GM19025 (cell line): Measurements from ENCODE around the gene DGKE.
A peak's percentile ranks its signal among the peaks of the same experiment; 100 is the strongest.

Experiments
- ATAC-seq: cut with Tn5 transposase; IDR thresholded peaks from one replicate; pipeline ENCODE4 v1.9.1; 2021; ENCODE audit warnings: mild to moderate bottlenecking, low read depth, moderate library complexity; ENCODE audit not compliant: unreplicated experiment

The DGKE gene

DNA sequence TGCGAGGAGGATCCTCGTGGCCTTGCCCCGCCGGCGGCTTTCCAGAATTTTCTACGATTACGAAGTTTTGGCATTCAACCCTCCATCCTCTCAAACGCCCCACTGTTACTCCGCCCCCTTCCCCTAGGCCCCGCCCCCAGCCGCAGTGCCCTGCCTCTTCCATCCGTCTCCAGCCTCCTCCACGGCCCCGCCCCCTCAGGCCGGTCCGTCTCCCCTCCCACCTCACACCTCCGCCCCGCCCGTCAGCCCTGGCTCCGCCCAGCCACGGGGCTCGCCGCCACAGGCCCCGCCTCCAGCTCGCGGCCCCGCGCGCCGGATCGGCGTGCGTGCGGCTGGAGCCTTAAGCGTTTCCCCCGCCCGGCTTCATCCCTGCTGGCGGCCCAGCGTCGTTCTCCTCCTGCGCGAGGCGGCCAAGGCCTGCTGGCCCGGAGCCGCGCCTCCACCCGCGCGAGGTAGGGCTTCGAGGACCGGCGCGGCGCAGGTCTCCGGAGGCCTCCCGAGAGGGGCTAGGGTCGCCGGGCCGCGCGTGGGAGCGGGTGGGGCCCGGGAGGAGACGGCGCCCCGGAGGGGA is at the start of gene DGKE, which contains the start of gene C17orf67:
Gene DGKE, plus strand, starts transcription at position 343 of the 571 bp plus-strand sequence. CDS start 645 bp downstream, outside the sequence.
Gene C17orf67, minus strand, starts transcription at position 112 of the 571 bp plus-strand sequence. CDS start 18,110 bp downstream, outside the sequence.
- ATAC-seq, result peak; percentile 59

DNA sequence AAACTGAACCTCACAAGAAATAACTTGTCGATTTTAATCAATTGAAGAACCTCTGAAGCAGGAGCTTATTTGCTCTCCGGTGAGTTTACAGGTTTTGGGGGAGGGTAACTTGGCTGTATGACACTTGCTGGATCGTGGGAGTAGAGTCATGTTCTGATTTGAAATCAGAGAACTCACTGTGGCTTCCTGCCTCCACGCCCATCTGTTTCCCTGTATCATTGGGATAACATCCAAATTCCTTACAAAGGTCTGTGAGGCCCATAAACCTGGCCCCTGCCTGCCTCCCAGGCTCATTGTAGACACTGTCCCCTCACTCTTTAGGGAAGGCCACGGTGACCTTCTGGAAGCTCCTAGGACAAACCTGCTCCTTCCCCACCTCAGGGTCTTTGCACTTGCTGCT is 48.5 kb upstream of the DGKE start:
- ATAC-seq, result no peak

DNA sequence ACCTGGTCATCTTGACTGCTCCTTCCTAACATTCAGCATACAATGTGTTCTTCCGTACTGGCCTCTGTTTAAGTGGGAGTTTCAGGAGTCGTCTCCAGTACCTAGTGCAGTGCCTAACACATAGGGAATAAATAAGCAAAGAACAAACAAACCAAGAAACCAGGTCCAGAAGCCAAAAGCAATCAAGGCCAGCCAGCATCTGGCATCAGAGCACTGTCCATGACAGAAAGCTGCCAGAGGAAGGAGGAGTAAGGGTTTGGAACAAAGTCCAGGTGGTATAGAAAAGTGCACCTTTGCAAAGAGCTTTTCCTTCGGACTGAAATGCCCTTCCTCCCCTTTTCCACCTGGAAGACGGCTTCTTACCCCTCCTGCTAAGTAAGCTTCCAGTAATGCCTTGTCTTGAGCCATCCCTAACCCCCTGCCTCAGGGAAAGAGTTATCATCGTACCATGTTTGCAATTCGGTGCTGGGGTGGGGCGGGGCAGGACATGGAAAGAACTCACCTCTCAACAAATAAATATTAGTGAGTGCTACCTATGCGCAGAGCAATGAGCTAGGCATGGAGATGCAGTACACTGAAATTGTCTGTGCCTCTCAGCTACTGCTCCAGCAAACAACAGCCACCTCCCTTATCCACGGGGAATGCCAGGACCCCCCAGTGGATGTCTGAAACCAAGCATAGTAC is 47.8 kb upstream of the DGKE start:
- no peak for ATAC-seq

DNA sequence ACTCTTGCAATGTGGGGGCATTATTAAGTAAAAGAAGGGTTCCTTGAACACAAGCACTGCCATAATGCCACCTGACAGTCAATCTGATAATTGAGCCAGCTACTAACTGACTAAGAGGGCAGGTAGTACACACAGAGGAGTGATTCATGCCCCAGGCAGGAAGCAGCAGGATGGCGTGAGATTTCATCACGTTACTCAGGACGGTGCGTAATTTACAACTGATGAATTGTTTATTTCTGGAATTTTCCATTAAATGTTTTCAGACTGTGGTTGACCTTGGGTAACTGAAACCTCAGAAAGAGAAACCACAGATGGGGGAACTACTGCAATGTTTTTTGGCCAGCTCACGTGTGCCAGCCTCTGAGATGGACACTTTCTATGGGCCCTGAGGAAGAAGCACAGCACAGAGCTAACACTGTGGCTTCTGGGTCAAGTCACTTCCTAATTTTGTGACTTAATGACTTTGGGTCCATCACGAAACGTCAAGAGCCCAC is 46.9 kb upstream of the DGKE start:
- peak; percentile 74 for ATAC-seq

DNA sequence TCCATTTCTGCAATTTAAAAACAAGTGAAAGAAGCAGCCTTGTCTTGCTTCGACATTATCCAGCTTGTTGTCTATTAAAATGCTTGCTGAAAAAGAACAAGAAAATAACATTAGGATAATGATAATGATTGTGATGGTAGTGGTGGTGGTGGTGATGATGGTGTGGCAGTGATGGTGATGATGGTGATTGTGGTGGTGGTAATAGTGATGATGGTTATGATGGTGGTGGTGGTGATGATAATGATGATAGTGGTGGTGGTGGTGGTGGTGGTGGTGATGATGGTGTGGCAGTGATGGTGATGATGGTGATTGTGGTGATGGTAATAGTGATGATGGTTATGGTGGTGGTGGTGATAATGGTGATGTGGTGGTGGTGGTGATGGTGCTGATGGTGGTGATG is 41.7 kb upstream of the DGKE start:
- ATAC-seq, result no peak

DNA sequence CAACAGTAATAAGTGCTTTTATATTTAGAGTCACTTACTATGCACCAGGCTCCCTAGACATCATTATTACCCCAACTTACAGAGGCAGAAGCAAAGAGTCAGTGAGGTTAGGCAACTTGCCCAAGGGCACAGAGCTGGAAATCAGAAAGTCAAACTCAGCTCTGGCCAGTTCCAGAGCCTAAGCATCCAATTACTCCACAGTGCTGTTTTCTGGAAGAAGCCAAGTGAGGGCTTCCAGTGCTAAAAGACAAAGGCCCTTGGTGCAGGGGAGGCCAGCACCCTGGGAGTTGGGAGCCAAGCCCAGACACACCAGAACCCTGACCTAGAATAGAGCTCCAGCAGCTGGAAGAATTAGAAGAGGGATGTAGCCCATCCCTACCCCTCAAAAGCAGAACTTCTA is 40.4 kb upstream of the DGKE start:
- no peak for ATAC-seq

DNA sequence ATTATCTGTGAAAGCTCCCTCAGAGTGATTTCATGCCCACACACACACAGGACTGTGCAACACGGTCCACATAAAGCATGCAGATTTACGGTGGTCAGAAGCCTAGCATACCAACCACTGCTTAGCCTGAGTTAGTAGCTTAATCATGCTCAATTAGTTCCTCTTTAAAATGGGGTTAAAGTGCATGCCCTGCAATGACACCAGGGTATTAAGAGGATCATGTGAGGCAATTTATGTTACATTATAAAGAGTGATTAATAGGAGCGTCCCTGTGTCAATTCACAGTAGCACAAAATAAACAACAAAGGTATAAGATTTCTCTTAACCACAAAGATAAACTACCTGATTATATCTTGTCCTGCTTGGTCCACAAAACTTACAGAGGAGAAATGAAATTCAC is 40.0 kb upstream of the DGKE start:
- ATAC-seq, result no peak

DNA sequence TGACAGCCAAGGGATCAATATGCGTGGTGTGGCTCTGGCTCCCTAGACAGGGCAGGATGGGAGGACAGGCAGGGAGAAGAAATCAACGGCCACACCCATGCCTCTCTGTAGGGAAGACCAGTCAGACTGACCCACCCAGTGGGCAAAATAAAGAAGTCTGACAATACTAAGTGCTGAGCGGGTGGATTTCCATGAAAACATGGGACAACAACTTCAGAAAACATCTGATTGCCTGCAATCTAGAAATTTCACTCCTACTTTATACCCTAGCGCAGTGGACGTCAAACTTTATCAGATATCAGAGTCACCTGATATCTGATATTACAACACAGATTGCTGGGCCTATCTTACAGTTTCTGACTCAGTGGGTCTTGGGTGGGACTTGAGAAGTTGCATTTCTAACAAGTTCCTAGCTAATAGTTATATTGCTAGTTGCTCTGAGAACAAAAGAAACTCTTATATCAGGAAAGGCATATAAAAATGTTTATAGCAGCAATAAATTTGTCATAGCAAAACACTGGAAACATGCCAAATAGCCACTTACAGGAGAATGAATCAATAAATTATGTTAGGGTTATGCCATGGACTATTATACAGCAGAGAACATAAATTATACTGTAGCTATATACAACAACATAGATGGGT is 38.6 kb upstream of the DGKE start:
- ATAC-seq, result no peak

DNA sequence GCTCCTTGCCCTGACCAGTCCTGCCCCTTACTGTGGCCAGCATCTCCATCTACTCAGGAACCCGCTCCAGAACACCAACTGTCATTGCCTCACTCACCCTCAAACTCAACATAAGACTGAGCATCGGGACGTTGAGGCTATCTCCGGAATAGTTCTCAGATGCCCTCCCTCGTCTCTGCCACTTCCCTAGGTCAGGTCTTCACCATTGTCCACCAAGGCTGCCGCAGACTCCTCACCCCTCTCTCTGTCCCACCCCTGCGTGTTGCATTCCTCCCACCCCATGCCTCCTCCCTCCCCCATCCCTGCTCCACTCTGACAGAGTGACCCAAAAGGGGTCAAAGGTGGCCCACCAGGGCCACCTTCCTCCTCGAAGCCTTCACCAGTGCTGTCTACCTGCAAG is 37.4 kb upstream of the DGKE start:
- ATAC-seq, result no peak

DNA sequence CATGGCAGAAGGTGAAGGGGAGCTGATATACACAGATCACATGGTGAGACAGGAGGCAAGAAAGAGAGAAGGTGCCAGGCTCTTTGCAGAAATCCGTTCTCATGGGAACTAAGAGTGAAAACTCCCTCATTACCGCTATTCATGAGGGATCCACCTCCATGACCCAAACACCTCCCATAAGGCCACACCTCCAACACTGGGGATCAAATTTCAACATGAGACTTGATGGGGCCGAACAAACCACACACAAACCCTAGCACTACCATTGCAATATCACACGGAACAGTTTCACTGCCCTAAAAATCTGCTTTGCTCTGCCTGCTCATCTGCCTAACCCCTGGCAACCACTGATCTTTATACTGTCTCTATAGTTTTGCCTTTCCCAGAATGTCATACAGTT is 35.0 kb upstream of the DGKE start:
- ATAC-seq, result no peak

DNA sequence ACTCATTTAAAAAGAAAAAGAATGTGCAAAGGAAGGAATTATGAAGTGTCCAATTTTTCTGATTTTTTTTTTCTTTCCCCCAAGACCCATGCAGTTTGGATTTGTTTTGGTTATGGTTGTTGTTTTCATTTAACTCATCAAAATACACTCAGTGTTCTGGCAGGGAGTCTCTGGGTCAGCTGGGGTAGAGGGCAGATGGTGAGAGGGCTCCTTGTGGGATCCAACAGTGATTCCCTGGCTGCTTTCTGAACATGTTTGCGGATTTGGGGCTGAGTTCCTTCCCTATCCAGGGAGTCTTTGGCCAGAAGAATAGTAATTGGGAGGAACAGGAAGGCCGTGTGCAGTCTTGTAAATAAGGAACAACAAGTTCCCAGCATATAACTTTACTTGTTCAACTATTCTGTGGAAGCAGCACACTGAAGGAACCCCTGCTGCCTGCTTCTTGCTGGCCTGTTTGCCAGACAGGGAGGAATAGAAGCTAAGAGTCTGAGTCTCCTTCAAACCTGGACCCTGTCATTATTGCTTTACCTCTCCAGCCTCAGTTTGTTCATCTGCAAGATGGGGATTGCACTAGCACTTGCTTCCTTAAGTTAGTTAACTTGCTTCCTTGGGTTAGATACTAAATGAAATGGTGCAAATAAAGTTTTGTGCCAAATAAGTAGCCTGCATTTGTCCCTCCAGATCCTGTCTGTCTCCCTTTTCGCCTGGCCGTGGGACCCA is 32.3 kb upstream of the DGKE start:
- no peak for ATAC-seq

DNA sequence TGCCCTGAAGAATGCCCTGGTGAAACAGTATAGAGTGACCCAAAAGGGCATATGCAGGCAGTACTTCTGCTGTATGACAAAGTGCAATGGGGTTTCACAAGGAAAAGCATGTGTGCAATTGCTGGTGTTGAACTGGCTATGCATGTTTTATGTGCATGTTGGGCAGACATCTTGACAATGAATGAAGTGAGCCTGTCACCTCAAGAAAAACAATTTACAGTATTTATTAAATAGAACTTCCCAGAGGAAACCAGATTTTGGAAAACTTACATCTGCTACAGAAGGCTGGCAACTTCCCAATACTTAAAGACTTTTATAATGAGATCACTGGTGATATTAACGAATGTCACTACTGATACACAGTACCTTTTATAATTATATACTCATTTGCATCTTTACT is 30.9 kb upstream of the DGKE start:
- ATAC-seq, result no peak

DNA sequence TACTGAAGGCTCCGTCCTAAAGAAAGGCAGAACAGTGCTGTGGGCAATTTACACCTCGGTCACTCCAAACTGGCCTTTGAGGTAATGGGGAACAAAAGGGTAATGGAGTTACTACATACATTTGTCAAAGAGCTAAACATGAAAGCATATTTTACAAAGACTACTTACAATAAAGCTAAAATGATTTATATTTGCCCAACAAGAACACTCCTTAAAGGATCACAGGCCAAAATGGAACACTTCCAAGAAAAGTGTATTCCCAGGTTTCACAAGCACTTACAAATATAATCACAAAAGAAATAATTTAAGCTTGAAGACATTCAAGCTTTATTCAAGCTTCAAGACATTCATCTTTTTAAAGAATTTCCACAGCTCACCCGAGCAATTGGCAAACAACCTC is 29.5 kb upstream of the DGKE start:
- no peak for ATAC-seq

DNA sequence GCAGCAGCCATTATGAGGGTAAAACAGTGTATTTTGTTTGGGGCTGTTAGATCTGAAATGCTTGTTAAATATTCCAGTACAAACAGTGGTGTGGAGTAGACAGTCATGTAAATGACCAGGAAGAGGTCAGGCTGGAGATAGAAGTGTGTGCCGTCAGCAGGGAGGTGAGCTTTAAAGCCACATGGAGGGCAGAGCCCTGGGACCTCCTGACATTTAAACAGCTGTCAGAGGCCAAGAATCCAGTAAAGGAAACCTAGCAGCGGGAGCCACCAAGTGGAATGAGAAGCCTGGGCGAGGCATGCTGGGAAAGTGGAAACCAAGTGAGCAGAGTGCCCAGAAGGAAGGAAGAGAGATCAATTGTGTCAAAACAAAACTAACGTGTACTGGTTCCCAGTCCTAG is 27.0 kb upstream of the DGKE start:
- no peak for ATAC-seq

DNA sequence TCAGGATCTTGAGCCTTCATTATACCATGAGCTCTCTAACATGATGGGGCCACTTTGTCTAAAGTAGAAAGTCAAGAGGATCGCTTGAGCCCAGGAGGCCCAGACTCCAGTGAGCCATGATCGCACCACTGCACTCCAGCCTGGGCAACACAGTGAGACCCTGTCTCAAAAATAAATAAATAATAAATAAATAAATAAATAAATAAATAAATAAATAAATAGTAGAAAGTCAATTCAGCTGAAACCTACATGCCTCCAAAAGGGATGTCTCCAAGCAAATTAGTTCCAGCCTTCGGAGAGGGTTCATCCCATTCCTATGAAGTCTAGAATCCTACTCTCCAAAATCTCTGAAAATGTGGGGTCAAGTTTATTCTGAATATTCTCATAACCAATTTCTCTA is 26.2 kb upstream of the DGKE start:
- no peak for ATAC-seq

DNA sequence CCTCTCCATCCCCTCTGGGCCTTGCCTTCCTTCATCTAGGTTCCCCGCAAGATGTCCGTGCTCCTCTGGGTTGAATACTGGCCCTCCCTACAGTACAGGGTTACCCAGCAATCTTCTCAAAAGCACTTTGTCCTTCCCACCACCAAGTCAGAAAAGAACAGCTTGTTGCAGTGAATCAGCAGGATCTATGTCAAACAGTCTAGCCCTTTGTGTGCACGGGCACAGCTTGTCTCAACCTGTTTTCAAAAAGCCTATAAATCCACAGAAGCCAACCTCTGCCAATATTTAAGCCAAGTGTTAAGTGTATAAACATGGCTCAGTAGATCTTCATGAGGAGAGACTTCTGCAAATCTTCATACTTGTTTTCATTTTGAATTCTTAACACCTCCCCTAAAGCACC is 25.4 kb upstream of the DGKE start:
- ATAC-seq, result no peak

DNA sequence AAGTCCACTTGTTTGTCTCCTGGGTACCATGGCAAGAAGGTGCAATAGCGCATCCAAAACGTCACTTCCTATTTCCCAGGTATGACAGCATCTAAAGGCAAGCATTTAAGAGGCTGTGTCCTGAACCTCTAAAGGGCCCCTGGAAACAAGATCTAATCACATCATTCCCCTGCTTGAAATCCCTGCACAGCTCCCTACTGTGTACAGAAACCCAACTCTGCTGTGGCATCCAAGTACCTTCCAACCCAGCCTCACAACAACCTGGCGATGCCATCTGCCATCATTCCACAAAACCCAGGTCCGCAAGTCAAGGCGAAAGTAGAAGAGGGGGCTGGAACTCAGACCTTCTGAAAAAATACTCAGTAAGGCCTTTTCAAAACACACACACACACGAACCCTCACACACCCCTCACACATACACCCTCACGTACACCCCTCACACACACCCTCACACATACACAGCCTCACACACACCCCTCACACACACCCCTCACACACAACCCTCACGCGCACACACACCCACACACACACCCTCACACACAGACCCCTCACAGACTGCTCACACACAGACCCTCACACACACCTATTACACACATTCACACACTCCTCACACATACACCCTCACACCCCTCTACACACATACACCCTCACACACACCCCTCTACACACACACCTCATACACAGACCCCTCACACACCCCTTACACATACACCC is 24.7 kb upstream of the DGKE start:
- ATAC-seq, result no peak

DNA sequence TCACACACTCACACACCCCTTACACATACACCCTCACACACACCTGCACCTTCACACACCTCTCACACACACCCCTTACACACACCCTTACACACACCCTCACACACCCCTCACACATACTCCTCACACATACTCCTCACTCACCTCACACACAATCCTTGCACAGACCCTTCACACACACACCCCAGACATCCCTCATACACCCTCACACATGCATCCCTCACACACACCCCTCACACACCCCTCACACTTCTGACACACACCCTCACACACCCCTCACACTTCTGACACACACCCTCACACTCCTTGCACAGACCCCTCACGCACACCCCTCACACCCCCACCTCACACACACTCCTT is 24.2 kb upstream of the DGKE start:
- ATAC-seq, result no peak

DNA sequence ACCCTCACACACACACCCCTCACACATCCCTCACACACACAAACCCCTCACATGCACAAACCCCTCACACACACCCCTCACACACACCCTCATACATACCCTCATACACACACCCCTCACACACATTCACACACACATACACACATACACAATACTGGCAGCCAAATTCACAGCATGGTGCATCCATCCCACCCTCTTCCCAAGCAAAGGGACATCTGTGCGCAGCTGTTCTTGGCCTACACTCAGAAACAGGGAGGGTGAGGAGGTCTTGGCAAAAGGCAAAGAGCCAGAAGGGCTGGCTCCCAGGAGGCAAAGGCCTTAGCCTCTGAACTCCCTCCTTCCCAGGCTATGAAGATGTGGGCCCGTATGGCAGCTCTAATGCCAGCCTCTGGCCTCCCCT is 23.6 kb upstream of the DGKE start:
- ATAC-seq, result no peak

DNA sequence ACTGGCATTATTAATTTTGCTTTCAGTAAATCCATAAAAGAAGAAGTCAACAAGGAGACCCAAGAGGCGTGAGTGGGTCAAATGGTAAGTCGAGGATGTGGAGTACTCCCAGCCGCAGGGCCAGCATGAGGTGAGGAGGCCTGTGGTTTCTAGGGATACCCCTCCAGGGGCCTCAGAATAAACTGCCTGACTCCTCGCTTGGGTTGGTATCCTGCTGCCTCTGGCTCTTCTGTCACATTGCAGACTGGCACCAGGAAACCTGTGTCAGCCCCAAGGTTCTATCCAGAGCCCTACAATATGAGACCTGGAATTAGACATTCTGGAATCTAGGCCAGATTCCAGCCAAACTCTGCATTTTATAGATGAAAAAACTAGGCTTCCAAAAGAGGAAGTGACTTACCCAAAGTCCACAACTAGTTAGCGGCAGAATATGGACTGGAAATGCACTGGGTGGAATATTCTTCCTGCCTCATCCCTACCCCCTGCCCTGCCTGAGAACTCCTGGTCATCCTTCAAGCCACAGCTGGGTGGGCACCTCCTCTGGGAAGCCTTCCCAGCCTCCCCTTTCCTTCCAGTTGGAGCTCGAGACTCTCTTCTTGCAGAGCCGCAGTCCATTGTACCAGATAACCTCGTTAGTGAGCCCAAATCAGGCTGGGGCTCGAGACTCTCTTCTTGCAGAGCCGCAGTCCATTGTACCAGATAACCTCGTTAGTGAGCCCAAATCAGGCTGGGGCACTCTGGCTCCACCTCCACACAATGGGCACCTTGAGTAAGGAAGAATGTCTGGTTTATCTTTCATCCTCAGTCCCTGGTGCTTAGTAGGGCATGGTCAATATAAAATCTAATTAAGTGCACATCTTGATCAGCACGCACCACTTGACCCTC is 22.8 kb upstream of the DGKE start:
- ATAC-seq, result no peak
